C4-2B (cell line): ENCODE measurements around the gene ABCD3.

Experiments
- H3K27ac ChIP-seq: fragments of 450-650 bp; 2 replicates; pipeline ENCODE4 v1.5.1; 2017
- ZFX ChIP-seq: fragments of 450-650 bp; IDR thresholded peaks from 2 replicates; pipeline ENCODE4 v1.6.1; 2017
- TF ChIP-seq, protein P1 (sequence below): fragments of 450-650 bp; conservative IDR thresholded peaks from 2 replicates; pipeline ENCODE4 v1.5.1; 2017; ENCODE audit warnings: mild to moderate bottlenecking

Gene ABCD3

DNA sequence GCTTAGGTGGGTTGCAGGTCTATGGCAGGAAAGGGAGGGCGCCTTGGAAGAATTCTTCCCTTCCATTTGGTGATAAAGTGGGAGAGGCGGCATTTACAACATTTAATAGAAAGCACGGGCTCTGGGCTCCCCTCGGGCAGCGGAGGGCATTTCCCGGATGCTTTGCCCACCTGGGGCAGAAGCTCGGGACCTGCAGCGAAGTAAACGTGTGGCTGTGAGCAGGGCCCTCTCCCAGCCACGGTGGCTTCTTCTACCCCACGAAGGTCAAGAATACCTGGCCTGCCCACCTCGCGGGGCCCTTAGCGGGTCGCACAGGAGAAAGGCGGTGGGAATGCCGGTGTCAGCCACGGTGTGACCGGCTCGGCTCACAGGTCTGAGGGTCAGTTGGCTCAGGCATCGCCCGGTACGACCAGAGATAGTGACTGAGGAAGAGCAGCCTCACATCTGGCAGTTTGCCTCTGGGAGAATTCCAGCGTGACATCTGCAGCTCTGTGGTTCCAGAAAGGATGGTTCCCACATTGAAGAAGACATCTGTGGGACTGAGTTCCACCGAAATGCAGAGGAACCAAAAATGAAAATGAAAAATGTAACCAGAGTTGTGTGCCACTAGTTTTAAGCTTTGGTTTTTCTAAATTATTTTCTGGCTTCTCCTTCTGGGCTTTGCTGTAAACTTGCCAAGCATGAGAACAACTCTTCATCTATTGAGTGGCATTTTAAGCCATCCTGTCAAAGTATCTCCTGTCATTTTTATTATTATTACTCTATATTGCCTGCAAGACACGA lies 124.1 kb downstream of the ABCD3 start:
- H3K27ac ChIP-seq: no peak overlapping the region

DNA sequence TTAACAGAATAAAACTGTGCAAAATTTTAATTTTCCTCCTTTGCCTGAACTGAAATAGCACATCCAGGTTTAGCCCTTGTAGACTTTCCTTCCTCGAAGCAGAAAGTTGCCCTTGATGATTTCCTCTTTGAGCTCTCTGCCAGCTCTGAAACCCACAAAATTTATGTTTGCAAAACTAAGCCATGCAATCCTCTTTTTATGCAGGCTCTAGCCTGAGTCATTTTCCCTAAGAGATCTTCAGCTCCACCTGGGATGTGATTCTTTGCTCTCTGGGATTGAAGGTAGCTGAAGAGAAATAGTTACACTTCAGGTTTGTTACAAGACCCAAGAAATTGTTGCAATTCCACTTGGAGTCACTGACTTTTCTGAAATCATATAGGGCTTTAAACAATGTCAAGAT lies 124.8 kb downstream of the ABCD3 start:
- TF ChIP-seq, protein P1, sequence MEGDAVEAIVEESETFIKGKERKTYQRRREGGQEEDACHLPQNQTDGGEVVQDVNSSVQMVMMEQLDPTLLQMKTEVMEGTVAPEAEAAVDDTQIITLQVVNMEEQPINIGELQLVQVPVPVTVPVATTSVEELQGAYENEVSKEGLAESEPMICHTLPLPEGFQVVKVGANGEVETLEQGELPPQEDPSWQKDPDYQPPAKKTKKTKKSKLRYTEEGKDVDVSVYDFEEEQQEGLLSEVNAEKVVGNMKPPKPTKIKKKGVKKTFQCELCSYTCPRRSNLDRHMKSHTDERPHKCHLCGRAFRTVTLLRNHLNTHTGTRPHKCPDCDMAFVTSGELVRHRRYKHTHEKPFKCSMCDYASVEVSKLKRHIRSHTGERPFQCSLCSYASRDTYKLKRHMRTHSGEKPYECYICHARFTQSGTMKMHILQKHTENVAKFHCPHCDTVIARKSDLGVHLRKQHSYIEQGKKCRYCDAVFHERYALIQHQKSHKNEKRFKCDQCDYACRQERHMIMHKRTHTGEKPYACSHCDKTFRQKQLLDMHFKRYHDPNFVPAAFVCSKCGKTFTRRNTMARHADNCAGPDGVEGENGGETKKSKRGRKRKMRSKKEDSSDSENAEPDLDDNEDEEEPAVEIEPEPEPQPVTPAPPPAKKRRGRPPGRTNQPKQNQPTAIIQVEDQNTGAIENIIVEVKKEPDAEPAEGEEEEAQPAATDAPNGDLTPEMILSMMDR: no peak
- TF ChIP-seq ZFX: no peak

More for the DNA sequence above, 124.1 kb downstream of the ABCD3 start:
- TF ChIP-seq, protein P1: no peak
- no peak for TF ChIP-seq ZFX

DNA sequence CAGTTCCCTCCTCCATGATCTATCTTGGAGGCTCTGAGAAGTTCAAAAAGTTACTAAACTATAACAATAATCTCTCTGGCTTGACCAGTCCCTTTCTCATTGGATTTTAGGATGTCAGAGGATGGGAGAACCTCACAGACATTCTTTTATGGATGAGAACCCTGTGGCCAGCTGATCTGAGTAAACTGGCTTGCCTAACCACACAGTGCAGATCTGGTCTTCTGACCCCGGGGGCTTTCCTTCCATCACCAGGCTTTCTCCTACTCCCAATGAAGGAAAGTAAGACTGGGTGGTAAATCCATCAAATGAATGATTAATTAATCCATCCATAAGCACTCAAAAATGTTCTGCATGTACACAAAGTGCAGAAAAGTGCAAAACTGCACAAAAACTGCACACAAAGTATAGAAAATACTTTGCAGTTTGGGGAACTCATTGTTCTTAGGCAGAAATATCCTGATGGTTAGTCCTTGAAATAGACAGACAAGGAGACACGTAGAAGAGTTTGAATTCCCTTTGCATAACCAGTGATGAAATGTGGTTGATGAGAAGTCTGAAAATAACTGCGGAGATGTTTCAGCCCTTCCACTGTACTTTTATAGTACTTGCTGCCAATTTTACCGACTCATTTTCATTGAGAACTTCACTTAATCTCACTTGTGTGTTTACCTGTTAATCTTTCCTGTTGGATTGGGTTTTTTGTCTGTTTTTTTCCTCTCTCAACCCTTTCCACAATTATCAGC lies 125.9 kb downstream of the ABCD3 start:
- TF ChIP-seq ZFX: no peak
- TF ChIP-seq, protein P1: no peak
- H3K27ac ChIP-seq: no peak overlapping the region

More for the DNA sequence above, 124.8 kb downstream of the ABCD3 start:
- H3K27ac ChIP-seq: no peak overlapping the region

DNA sequence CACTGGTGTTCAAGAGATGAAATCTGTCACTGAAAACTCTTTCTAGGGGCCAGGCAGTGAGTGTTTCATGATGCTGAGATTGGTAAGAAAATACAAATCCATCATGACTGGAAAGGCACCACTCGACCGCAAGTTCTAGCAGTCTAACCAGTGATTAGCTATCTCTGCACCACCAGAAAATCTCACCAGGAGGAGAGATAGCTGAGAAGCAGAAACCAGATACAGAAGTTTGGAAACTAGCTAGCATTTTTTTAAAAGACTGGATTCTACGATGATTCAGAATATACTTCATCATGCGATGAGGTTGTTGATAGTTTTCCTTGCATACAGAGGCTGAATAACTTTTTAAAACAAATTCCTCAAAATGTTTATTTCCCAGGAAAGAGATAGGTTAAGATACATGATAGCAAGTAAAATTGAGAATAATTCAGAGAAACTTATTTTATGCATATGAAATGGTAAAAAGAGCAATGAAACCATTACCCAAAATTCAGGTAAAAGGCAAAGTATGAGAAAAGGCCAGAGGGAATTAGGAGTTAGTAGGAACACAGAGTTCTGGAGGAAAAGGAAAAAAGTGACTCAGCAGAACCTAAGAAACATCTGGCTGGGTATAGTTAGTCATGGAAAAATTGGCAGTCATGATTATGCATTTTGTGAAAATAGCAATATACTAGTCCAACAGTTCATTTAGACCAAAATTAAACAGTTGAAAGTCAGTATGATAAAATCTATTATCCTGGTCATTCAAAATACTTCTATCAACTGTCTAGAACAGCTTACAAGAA lies 126.7 kb downstream of the ABCD3 start:
- no peak for TF ChIP-seq ZFX
- TF ChIP-seq, protein P1: no peak
- no peak overlapping the region for H3K27ac ChIP-seq

DNA sequence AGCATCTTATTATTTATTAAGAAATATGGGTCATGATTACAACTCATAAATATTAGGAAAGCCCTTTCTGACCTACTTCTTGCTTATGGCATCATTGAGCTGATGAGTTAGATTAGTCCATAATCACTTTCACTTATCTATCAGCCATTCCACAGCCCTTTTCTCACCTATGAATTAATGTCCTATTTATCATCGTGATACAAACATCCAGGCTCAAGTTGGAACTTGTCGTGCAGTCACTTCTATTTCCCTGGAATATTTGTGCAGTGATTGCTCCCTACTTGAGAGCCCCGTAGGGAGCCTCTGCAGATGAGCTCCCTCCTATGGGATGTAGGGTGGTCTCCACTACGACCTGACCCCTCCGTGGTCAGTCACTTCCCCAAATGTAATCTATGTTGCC lies 131.5 kb downstream of the ABCD3 start:
- H3K27ac ChIP-seq: no peak overlapping the region
- TF ChIP-seq, protein P1: no peak

DNA sequence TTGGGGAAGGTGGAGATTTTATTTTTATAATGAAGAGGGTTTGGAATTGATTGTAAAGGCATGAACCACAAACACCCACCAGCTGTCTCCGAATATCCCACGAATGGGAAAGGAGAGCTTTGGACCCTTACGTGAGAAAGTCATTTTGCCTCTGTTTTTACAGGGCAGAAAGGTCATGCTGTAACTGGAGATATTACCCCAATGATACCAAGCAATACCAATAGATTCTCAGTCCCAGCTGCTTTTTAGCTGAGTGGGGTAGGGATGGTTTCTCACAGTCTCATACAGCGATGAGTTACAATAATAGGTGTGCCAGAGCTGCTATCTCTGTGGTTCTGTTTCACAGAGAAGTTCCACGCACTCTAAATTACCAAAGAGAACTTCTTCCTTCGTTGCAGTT lies 132.2 kb downstream of the ABCD3 start:
- TF ChIP-seq, protein P1: no peak
- no peak for TF ChIP-seq ZFX
- no peak overlapping the region; the same call in 1 of the 2 replicates for H3K27ac ChIP-seq
